DND-41 (cell line): ENCODE data around the gene RAET1E.
"Not testable (repeated sequence)": the region's sequence is repeated elsewhere in the genome, so short reads cannot be mapped to it uniquely, and the experiment has no call there.

Source experiments
- CTCF ChIP-seq: IDR thresholded peaks from 2 replicates; pipeline ENCODE4 v1.5.1; 2012; ENCODE audit warnings: borderline replicate concordance, low read length, moderate library complexity, mild to moderate bottlenecking; ENCODE audit not compliant: poor library complexity, severe bottlenecking; ENCODE audit errors: extremely low read depth
- EZH2 ChIP-seq: IDR thresholded peaks from 3 replicates; pipeline ENCODE4 v1.6.1; 2012; ENCODE audit warnings: borderline replicate concordance, low read depth, mild to moderate bottlenecking, moderate library complexity, low read length, inconsistent platforms; ENCODE audit not compliant: severe bottlenecking

GRCh38 chr6:149945276-149945675, 47.4 kb upstream of the RAET1E start:
- not testable (repeated sequence) for TF ChIP-seq CTCF, EZH2
